Heart left ventricle (tissue), 13 donors: ENCODE results near the gene AKAP13.

Experiments
- CTCF ChIP-seq, 12 donors: fragments of 200-600 bp; sonication (generic) in 4 of 12; IDR thresholded peaks; one replicate each; pipeline versions ENCODE4 v1.5.0 to v1.8.0; 2018 to 2022; ENCODE audit warnings: antibody characterized with exemption in 12 of 12, mild to moderate bottlenecking in 5 of 12
- POLR2A ChIP-seq, 2 donors: fragments of 450-650 bp; IDR thresholded peaks; one replicate each; pipeline ENCODE4 v1.6.1; 2017; ENCODE audit warnings: antibody characterized with exemption in 2 of 2, mild to moderate bottlenecking in 2 of 2, moderate library complexity in 2 of 2
- donor health status: ischemic (EF 13 %, LVEDD 7.1; RV severe dilation, severe dysfunction).
- donor health status: DM: no; HTN: yes; CAD: no.
- donor health status: DM: no; HTN: no; CAD: no.
- donor health status: ischemic (EF 25% LVEDD 6.9; RV normal size, moderate dysfunction).
- donor health status: ischemic (EF 25% LVEDD 5.7; RV mildly dilated, moderate dysfunction).
- donor health status: ischemic (EF 35%, LVEDD 5.7; RV mildly dilated, moderate dysfunction).
- donor health status: nonischemic (EF 11% LVEDD 7.7; RV severe dilation, severe dysfunction).
- donor health status: DM: yes; HTN: yes; CAD: no.
- donor health status: PGD.
- donor health status: ischemic (EF 29% LVEDD 5.4; RV normal size, mild dysfunction).
- donor health status: nonischemic (EF 23%, LVEDD 6.1; RV moderate dilation, normal function).

GRCh38 chr15:85615930-85616329 is 235.5 kb downstream of the AKAP13 start:
- peak; percentile 34 to 70 (median 53) for TF ChIP-seq CTCF (IDR thresholded peaks at IDR 0.05)
- no peak for TF ChIP-seq POLR2A (IDR thresholded peaks at IDR 0.05)
